PC-9 (cell line): ENCODE data around the gene HTRA1. TPM values are rescaled to one million over a fixed set of nuclear protein-coding genes. Genes with fewer than 3 reads are reported as not detected.

Source experiments
- BruUV-seq: library from RNA; stranded (reverse); fragments of 400-500 nt; replicated peaks from 2 replicates; lab custom pipeline; 2021; lab: Mats Ljungman, UMichigan
- CTCF ChIA-PET: fragments of 300-600 bp; sonication (Branson Sonifier 250); formaldehyde crosslinking; loops from one replicate; lab custom pipeline; 2022; ENCODE audit warnings: antibody characterized with exemption; lab: Charles Lee
- POLR2A ChIA-PET: fragments of 300-600 bp; sonication (Branson Sonifier 250); formaldehyde crosslinking; loops from one replicate; lab custom pipeline; 2022; ENCODE audit warnings: antibody characterized with exemption; ENCODE audit not compliant: unreplicated experiment; lab: Charles Lee
- DNase-seq, 2 experiments: peaks; one replicate each; pipeline versions ENCODE4 v3.0.0 to v3.0.0-alpha.2; 2015 to 2022; ENCODE audit warnings: mixed read lengths in 1 of 2
- H2AFZ ChIP-seq: fragments of 200-600 bp; sonication (generic); 2 replicates; pipeline ENCODE4 v1.8.1; 2017; ENCODE audit warnings: antibody characterized with exemption
- H3F3A ChIP-seq: fragments of 200-600 bp; sonication (generic); 2 replicates; pipeline ENCODE4 v1.8.1; 2017; ENCODE audit warnings: antibody characterized with exemption, mild to moderate bottlenecking, low read depth; ENCODE audit not compliant: insufficient read depth
- H3K27ac ChIP-seq: fragments of 200-600 bp; sonication (generic); 2 replicates; pipeline ENCODE4 v1.6.1; 2016; ENCODE audit warnings: mixed run types
- H3K27me3 ChIP-seq: fragments of 200-600 bp; sonication (generic); 2 replicates; pipeline ENCODE4 v1.6.1; 2016; ENCODE audit warnings: low read depth, mixed run types; ENCODE audit not compliant: insufficient read depth
- H3K36me3 ChIP-seq: fragments of 200-600 bp; sonication (generic); 2 replicates; pipeline ENCODE4 v1.6.1; 2016; ENCODE audit warnings: low read depth, mixed run types
- H3K4me1 ChIP-seq: fragments of 200-600 bp; sonication (generic); replicated peaks from 2 replicates; pipeline ENCODE4 v1.6.1; 2016; ENCODE audit warnings: mixed run types; ENCODE audit not compliant: insufficient read depth
- H3K4me2 ChIP-seq: fragments of 200-600 bp; sonication (generic); 2 replicates; pipeline ENCODE4 v1.6.1; 2017; ENCODE audit warnings: mixed run types
- H3K4me3 ChIP-seq: fragments of 200-600 bp; sonication (generic); 2 replicates; pipeline ENCODE4 v1.6.1; 2016; ENCODE audit warnings: mixed run types
- H3K79me2 ChIP-seq: fragments of 200-600 bp; sonication (generic); 2 replicates; pipeline ENCODE4 v1.6.1; 2017; ENCODE audit warnings: low read depth, mixed run types
- H3K9me2 ChIP-seq: fragments of 200-600 bp; sonication (generic); 2 replicates; pipeline ENCODE4 v1.8.1; 2017; ENCODE audit warnings: mild to moderate bottlenecking; ENCODE audit not compliant: insufficient read depth
- H3K9me3 ChIP-seq: fragments of 200-600 bp; sonication (generic); 2 replicates; pipeline ENCODE4 v1.8.1; 2016; ENCODE audit warnings: low read depth; ENCODE audit not compliant: insufficient read depth
- H4K20me1 ChIP-seq: fragments of 200-600 bp; sonication (generic); 2 replicates; pipeline ENCODE4 v1.8.1; 2017; ENCODE audit not compliant: insufficient read depth
- EZH2 ChIP-seq: fragments of 200-600 bp; sonication (generic); IDR thresholded peaks from 2 replicates; pipeline ENCODE4 v1.8.0; 2017; ENCODE audit warnings: antibody characterized with exemption, low read depth
- intact Hi-C: fragments of 100-400 bp; cut with micrococcal nuclease; formaldehyde crosslinking; loops from one replicate; pipeline ENCODE4 v1.10.0; 2022; ENCODE audit not compliant: unreplicated experiment
- total RNA-seq: library from RNA; stranded (reverse); gene quantifications from 2 replicates; pipeline ENCODE4 v1.2.3, GENCODE V29; 2021
- TF ChIP-seq, protein P1 (sequence below): fragments of 200-600 bp; sonication (generic); conservative IDR thresholded peaks from 2 replicates; pipeline ENCODE4 v1.6.1; 2017; ENCODE audit warnings: mixed run types, antibody characterized with exemption, mild to moderate bottlenecking, moderate library complexity

HTRA1 gene
- total RNA-seq, 1 experiment from 2014 or later: 18.0 TPM

GRCh38 chr10:122544493-122544892 is 83.1 kb downstream of the HTRA1 start:
- H3K36me3 ChIP-seq: no peaks in the 10 kb centered on the region
- DNase-seq: no peak
- no TSS peak for BruUV-seq
- no peaks in the 10 kb centered on the region for H3K9me2 ChIP-seq
- POLR2A ChIA-PET: no interaction called here
- H2AFZ ChIP-seq: no peak overlapping the region
- CTCF ChIA-PET: no interaction called here
- no peak overlapping the region for H3K27ac ChIP-seq
- H3K79me2 ChIP-seq: no peaks in the 10 kb centered on the region
- intact Hi-C loops: no loop called here
- no peaks in the 10 kb centered on the region for H3K27me3 ChIP-seq
- TF ChIP-seq, protein P1, sequence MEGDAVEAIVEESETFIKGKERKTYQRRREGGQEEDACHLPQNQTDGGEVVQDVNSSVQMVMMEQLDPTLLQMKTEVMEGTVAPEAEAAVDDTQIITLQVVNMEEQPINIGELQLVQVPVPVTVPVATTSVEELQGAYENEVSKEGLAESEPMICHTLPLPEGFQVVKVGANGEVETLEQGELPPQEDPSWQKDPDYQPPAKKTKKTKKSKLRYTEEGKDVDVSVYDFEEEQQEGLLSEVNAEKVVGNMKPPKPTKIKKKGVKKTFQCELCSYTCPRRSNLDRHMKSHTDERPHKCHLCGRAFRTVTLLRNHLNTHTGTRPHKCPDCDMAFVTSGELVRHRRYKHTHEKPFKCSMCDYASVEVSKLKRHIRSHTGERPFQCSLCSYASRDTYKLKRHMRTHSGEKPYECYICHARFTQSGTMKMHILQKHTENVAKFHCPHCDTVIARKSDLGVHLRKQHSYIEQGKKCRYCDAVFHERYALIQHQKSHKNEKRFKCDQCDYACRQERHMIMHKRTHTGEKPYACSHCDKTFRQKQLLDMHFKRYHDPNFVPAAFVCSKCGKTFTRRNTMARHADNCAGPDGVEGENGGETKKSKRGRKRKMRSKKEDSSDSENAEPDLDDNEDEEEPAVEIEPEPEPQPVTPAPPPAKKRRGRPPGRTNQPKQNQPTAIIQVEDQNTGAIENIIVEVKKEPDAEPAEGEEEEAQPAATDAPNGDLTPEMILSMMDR: no peak
- TF ChIP-seq EZH2: no peak
- no peak overlapping the region for H3K4me2 ChIP-seq
- no peak overlapping the region for H3K4me3 ChIP-seq
- H4K20me1 ChIP-seq: no peaks in the 10 kb centered on the region
- no peaks in the 10 kb centered on the region for H3F3A ChIP-seq
- H3K9me3 ChIP-seq: no peaks in the 10 kb centered on the region
- H3K4me1 ChIP-seq: 0 out of 2 replicates have a peak, but pooled peaks cover 13% of the 10 kb centered on the region

GRCh38 chr10:122546242-122546641 is 84.9 kb downstream of the HTRA1 start:
- Histone ChIP-seq H3F3A (no peaks in the 10 kb centered on the region), H3K4me3 (no peak overlapping the region), H3K27me3 (no peaks in the 10 kb centered on the region), H3K9me2 (no peaks in the 10 kb centered on the region), H3K9me3 (no peaks in the 10 kb centered on the region), H3K4me1 (0 out of 2 replicates have a peak, but pooled peaks cover 8% of the 10 kb centered on the region), H3K36me3 (no peaks in the 10 kb centered on the region), H4K20me1 (no peaks in the 10 kb centered on the region), H3K4me2 (no peak overlapping the region), H3K79me2 (no peaks in the 10 kb centered on the region), H2AFZ (no peak overlapping the region), H3K27ac (no peak overlapping the region)
- ChIA-PET POLR2A (no interaction called here), CTCF (no interaction called here)
- DNase-seq: no peak
- TF ChIP-seq, protein P1: no peak
- no peak for TF ChIP-seq EZH2
- intact Hi-C loops: no loop called here
- BruUV-seq: no TSS peak

GRCh38 chr10:122548407-122549085 is 87.2 kb downstream of the HTRA1 start:
- DNase-seq: no peak
- ChIA-PET POLR2A (no interaction called here), CTCF (no interaction called here)
- no peaks in the 10 kb centered on the region for H3F3A ChIP-seq
- H3K27ac ChIP-seq: no peak overlapping the region
- intact Hi-C loops: no loop called here
- no peaks in the 10 kb centered on the region for H3K79me2 ChIP-seq
- TF ChIP-seq, protein P1: no peak
- no peak for TF ChIP-seq EZH2
- no peak overlapping the region for H3K4me2 ChIP-seq
- H3K4me3 ChIP-seq: no peak overlapping the region
- no peaks in the 10 kb centered on the region for H3K9me3 ChIP-seq
- no peaks in the 10 kb centered on the region for H3K36me3 ChIP-seq
- no peaks in the 10 kb centered on the region for H4K20me1 ChIP-seq
- H3K27me3 ChIP-seq: no peaks in the 10 kb centered on the region
- no peak overlapping the region for H2AFZ ChIP-seq
- BruUV-seq: no TSS peak
- no peaks in the 10 kb centered on the region for H3K9me2 ChIP-seq
- H3K4me1 ChIP-seq: no peaks in the 10 kb centered on the region
